Measurements from ENCODE around the gene ELMOD3.
"Not testable (repeated sequence)": the region's sequence is repeated elsewhere in the genome, so short reads cannot be mapped to it uniquely, and the experiment has no call there.

ELMOD3 gene

DNA sequence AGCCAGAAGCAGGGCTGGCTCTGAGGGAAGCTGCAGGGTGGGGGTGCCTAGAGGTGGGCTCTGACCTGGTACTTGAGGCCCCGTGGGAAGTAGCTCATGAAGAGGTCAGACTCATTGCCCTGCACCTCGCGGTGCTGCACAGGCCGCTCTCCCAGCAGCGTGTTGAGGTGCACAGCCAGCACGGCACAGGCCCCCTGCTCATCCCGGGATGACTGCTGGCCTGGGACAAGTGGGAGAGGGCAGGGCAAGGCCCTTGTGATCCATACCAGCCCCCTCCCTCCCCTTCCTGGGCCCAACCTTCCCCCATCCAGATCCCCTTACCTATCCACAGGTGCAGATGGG is 46.9 kb downstream of the ELMOD3 start:
- DNase-seq (ENCODE audit: low read depth), result no peak

DNA sequence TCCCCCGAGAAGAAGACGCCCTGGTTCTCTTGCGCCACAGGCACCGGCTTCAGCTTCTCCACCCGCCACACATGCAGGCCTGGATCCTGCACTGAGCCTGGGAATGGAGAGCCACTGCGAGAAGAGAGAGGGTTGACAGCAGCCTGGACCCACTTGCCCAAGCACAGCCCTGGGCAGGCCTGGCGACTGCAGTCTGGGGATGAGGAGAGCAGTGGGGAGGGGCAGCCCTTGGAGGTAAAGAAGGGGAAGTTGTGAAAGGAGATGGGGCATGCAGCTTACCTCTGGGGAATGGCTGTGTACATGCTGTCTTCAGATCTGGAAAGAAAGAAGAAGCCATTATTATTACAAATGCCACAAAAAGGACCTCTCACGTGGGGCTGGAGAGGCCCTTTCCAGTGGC is 47.3 kb downstream of the ELMOD3 start:
- no peak for DNase-seq (ENCODE audit: low read depth)

DNA sequence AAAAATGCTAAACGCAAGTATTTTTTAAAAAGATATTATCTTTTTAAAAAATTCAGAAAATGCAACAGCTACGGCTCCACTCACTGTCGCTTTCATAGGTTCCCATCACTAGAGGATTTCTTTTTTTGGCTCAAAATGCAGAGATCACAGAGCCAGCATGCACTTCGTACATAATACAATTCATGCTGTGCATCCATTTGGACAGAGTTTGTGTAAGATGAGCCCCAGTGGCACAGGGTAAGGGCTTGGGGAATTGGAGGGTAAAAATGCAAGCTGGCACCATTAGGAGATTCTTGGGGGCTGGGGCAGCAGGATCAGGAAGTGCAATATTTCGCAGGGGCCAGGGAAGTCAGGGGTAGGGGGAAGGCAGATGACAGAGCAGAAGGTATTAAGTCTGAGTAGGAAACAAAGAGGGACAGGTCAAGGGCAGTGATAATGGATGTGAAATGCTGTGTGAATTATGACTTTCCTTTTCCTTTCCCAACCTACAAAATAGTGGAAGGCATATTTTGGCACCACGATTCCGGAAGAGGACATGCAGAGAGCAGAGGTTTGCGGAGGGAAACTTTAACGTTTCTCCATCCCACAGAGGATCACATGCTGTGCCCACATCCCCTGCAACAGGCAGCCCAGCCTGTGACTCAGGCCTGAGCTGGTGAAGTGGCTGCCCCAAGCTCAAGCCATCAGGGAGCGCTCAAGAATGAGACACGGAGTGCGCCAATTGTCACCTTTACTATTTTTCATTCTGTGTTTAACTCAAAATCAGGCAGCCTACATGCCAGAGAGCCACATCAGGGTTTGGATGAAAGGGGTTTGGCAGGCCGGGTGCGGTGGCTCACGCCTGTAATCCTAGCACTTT is 50.9 kb downstream of the ELMOD3 start:
- DNase-seq (ENCODE audit: low read depth), result peak; percentile 25

DNA sequence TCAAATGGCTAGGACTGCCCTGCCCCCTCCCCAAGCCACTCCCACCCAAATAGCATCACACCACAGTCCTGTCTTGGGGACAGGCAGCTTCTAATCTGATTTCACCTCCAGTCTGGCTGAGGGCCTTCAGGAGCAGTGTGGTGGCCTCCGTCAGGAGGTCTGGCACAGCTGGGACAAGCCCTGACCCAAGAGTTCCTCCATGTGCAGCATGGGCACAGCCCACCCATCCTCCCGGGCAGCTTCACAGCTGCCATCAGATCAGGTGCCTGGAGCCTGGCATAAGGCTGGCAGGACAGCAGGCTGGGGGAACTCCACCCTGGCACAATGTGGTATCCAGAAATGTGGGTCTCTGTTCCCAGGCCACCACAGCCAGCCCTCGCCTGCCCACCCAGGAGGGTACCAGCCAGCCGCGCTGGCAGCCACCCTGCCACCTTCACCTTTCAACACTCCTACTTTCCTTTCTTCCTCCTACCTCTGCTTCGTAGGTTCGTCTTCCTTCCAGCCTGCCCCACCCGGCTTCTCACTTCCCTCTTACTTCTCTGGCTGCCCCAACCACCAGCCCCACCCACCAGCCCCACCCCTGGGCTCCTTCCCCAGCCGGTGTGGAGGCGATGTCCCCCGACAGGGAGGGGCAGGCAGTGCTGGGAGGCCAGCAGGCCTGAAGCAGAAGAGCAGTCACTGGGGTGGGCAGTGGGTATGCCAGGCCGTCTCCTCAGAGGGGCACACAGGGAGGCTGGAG is 55.4 kb downstream of the ELMOD3 start, which contains the start of gene CAPG:
Gene CAPG (minus strand): TSS at position 522 of the 739 bp plus-strand sequence. CDS start 8,221 bp downstream, outside the sequence.
- DNase-seq (ENCODE audit: low read depth), result no peak

DNA sequence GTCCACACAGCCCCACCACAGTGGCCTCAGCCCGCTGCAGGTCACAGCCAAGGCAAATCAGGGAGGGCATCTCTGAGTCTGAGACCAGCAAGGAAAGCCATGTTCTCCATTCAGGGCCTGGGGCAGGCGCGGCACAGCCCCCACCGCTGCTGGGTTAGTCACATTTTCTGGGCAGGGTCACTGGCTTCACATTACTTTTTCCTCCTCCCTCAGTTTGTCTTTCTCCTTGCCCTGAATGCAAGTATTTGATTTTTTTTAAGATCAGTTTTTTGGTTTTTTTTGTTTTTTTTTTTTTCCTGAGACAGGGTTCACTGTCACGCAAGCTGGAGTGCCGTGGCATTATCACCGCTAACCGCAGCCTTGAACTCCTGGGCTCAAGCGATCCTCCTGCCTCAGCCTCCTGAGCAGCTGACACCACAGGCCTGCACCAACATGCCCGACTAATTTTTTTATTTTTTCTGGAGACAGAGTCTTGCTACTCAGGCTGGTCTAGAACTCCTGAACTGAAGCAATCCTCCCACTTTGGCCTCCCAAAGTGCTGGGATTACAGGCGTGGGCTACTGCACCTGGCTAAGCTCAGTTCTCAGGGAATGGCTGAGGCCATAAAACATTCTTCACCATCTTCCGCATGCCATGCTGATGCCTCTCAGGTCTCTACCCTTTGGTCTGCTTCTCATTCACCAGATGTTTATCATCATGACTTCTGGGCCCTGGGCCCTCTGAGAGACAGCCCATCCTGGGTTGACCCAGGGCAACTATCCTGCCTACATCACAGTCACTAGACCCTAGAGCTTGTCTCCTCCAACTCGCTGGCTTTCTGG is 56.2 kb downstream of the ELMOD3 start:
- DNase-seq (ENCODE audit: low read depth), result no peak

DNA sequence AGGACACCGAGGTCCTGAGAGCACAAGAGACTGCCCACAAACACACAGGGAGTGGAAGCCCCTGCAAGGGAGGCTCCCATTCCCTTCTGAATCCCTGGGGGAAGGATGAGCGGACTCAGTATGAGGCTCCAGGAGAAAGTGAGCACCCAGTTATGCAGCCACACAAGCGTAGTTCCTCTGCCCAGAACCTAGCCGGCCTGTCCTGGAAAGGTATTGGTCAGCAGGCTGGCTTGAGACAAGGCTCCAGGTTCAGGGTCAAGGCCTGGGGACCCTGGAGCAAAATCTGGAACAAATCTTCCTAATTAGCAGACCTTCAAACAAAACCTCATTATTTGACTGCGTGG is 56.8 kb downstream of the ELMOD3 start:
- no peak for DNase-seq (ENCODE audit: low read depth)

DNA sequence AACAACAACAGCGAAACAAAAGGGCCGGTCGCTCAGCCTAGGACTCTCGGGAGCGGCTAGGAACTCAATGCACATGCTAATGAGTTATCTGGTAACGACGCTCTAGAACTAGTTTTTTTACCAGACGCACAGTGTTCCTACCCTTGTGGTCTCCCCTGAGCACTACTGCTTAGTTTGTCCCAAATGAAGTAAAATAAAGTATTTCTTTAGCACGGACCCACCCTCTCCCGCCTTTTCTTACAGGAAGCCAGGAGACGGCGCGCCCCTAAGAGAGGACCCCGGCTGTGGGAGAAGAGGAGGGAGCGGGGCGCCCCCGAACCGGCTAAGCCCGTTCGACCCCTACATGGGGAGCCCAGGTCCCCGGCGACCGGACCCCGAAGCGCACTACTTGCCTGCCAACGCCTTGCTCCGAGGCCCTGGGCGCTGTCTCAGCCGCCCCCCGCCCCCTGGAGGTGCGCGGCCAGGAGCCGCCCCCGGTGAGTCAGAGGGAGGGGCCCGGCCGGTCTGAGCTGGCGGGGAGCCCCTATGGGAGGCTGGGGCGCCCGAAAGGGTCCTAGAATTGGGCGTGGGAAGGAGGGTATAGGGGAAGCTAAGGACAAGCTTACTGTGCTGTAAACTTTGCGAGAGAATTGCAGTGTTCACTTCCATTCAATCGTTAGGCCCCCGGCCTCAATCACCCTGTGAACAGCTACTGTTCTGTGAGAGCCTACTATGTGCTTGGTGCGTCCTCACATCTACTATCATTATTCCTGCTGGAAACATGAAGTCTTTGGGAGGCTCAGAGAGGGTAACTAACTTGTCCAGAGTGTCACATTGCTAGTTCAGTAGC is 59.2 kb downstream of the ELMOD3 start:
- no peak for DNase-seq (ENCODE audit: low read depth)

DNA sequence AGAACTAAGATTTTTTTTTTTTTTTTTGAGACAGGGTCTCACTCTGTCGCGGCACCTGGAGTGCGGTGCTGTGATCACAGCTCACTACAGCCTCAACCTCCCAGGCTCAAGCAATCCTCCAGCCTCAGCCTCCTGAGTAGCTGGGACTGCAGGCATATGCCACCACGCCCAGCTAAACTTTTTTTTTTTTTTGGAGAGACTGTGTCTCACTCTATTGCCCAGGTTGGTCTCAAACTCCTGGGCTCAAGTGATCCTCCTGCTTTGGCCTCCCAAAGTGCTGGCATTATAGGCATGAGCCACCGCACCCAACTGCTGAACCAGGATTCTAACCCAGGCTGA is 59.8 kb downstream of the ELMOD3 start:
- DNase-seq (ENCODE audit: low read depth), result not testable (repeated sequence)

DNA sequence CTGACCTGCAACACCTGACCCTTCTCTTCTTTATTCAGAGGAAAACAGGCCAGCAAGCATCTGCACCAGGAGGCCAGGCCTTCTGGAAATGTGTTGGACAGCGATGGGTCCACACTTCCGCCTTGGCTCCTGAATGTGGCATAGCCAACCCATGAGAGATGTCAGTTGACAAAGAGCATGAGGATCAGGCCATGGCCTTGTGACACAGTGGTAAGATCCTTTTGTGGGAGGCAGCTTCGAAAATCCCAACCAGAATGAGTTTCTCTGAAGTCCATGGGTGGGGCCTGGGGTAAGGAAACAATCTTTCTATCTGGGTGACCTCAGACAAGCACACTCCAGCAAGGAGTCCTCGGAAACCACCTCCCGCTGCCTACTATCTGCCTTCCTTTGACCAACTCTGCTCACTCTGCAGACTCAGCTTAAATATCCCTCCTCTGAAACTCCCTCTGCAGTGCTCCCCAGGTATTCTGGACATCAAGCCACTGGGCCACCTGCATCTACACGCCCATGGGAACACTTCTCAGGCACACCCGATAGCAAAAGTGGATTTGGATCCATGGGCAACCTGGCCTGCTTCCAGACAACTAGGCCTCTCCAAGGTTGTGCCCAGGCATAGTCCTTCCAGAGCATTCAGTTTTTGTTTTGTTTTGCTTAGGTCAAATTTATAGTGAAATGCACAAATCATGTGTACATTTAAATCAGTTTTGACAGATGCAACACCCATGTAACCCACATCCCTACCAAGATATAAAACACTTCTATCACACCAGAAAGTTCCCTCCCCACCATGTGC is 60.4 kb downstream of the ELMOD3 start:
- DNase-seq (ENCODE audit: low read depth), result no peak

DNA sequence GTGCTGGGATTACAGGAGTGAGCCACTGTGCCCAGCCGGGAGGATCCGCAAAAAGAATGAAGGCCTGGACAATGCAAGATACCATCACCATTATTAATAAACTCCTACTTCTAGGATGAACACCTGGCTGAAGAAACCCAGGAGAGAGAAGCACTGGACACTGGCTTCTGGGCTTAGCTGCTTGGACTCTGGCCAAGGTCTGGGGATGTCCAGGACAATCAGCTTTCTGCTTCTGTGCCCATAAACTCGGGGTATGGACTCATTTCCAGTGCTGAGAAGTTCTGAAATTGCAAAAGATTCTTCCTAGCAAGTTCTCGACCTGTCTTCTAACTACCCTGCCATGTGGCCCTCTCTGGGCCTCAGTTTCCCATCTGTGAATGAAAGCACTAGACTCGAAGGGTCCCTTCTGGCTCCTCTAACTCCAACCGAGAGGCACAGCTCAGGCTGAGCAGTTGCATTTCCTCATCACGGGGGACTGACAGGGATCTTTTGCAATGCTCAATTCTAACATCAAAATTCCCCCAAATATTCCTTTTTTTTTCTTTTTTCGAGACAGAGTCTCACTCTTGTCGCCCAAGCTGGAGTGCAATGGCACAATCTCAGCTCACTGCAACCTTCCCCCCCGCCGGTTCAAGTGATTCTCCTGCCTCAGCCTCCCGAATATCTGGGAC is 61.5 kb downstream of the ELMOD3 start:
- DNase-seq (ENCODE audit: low read depth), result no peak

DNA sequence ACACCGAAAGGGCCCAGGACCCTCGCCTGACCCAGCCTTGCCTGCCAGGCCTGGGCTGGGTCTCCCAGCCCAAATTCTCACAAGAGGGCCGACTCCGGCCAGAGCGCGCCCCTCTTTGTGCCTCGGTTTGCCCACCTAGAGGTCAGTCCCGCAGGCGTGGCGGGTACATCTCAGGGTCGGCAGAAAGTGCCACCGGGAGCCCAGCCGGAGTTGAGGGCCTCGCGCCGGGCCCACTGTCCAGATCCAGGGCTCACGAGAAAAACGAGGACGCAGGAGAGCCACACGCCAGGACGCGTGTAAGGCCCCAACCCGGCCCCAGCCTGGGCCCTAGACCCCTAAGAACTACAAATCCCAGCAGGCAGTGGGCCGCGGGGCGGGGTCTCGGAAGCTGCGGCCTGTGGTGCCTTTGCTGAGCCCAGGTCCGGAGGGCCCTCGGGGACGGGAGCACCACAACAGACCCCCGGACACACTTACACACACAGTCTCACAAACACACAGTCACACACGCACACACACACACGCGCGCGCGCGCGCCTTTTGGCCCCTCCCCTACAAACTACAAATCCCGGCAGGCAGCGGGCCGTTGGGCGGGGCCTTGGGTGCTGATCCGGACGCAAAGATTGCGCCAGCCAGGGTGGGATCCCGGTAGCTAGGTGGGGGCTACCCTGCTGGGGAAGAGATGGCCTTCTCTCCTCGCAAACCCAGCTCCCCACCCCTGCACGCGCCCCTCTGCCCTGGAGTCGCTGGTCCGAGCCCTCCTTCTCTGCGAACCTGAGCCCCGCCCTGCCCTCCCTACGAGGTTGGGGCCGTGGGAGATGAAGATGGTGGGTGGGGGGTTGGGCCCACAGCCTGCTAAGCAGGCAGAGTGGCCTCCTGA is 63.8 kb downstream of the ELMOD3 start, which contains the start of gene SH2D6:
Gene SH2D6 (plus strand): TSS at position 583 of the 877 bp plus-strand sequence. CDS start 10,752 bp downstream, outside the sequence.
- peak; percentile 70 for DNase-seq (ENCODE audit: low read depth)

DNA sequence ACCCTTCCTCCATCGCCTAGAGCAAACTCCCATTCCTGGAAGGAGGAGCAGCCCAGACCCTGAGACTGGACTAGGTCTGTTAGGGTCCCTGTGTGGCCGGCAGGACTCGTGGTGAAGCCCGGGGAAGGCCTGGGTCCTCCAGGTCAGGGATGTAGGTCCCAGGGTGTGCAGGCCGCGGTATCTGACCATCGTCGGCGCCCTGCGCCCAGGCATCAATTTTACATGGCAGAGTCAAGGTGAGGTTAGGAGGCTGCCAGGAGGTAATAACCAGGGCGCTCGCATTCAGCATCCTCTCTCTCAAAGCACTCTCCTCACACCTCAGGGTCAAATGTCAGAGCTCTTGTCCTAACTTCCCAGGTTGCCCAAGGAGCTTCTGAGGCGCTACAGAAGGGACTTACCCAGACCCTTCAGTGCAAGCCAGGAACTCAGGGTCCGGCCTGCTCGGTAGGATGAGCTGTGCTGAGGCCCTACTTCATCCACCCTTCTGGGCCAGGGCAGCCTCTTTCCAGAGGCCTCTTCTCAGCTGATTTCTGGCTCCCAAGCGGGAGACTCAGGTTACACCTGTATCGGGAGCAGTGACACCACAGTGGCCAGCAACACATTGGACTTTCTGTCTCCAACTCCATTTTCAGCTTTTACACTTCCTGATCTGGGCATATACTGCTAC is 64.6 kb downstream of the ELMOD3 start:
- DNase-seq (ENCODE audit: low read depth), result no peak

DNA sequence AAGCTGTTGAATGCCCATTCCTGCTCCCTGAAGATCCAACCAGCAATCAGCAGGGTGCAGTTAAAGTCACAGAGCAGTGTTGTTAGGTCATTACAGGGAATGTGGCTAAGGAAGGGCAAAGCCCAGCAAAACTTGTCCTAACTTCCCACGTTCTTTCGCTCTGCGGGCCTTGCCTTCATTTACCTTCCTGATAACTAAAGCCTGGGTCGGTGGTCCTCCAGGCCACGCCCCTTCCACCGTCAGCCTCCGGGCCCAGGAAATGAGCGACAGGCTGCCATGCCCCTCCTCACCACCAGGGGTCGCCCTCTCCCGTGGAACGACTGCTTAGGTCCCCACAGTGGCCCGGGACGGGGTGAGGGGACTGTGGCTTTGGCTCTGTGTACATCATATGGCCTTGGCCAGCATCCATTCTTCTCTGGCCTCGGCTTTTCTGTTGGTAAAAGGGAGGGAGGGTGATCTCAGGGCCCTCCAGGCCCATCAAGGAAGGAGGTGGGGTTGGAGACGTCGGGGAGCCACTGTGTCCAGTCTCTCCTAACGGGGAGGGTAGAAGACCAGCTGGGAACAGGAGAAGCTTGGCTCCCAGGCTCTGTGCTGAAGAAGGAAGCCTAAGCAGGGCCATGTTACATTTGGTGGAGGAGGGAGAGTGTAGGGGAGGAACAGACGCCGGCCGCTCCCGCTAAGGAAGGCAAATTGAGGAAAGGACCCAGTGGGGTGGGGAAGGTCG is 66.1 kb downstream of the ELMOD3 start:
- peak; percentile 88 for DNase-seq (ENCODE audit: low read depth)

DNA sequence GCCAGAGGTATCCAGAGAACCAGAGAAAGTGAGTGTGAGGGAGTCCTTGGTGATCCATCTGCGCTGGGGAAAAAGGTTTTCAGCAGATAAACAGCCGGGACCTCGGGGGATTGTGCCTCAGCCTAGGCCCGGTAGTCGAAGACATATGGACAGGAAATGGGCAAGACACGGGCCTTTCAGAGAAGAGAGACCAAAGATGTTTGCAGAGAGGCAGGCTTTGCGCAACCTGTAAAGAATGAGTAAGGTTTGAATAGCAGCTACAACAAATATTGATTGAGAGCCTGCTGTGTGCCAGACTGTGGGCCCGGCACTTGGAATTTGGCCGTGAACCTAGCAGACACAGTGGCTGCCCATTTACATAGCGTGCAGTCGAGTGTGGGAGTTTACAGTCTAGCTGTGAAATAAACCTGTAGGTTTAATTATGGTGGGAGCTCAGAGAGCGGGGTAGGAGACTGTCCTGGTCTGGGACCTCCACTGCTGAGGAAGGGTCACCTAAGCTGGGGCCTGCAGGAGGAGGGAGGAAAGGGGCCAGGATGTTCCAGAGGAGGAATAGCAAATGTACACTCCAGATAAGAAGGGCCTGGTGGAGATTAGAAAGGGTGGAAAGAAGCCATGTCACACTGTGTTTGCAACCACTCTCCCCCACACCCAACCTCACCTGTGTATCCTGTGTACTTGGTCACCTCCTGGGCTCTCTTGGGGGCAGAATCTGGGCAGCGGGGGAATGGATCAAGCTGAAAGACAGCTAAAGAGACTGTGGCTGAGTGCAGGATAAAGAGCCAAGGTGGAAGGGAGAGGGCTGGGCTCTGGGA is 66.9 kb downstream of the ELMOD3 start:
- DNase-seq (ENCODE audit: low read depth), result no peak

DNA sequence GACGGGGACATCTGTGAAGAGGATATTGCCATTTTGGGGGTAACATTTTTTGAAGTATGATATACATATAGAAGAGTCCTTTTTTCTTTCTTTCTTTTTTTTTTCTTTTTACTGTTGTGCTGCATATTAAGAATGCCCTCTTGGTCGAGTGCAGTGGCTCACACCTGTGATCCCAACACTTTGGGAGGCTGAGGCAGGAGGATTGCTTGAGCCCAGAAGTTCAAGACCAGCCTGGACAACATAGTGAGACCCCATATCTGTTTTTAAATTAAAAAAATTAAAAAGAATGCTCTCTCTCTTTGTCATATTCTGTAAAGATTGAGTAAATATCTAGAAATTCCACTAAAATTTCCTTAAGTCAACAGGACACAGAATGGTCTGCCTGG is 67.5 kb downstream of the ELMOD3 start:
- DNase-seq (ENCODE audit: low read depth), result no peak

DNA sequence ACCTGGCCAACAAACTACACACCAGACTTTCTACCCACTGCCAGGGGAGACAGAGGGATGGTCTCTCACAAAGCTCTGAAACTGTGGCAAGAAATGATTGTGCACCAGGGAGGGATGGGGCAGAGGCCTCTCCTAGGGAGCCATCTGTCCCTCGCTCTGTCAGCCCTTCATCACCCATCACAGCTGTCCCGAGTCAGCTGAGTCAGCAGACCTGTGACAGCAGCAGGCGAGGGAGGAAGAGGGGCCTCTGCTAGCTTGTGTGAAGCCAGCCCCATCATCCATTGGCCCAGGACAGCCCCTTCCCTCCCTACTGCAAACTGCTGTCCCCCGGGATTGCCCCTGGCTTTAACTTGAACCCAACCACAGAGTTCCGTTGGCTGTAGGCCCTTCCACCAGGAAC is 69.0 kb downstream of the ELMOD3 start:
- DNase-seq (ENCODE audit: low read depth), result no peak

DNA sequence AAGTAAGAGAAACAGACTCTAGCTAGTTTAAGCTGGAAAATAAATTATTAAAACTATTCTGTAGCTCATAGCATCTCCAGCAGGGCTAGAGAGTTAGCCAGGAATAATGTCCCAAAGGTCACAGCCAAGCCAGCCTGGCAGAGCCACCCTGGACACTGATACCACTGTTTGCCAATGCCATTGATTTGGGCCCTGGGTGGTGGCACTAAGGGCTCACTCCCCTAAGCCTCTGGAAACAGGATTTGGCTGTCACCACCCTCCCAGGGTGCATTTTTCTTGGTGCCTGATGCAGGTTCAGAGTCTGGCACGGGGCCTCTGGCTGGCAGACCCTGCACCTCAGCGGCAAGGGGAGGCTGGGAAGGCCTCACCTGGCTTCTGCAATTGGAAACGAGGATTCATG is 71.0 kb downstream of the ELMOD3 start:
- DNase-seq (ENCODE audit: low read depth), result no peak
